Tibial nerve (tissue), 4 donors: ENCODE measurements around the gene ENOX1. TPM values are rescaled to one million over a fixed set of nuclear protein-coding genes. Genes with fewer than 3 reads are reported as not detected.

ENCODE experiments used
- DNase-seq, 2 donors: peaks; one replicate each; pipeline ENCODE4 v3.0.0-alpha.2; 2019; ENCODE audit warnings: low spot score in 2 of 2
- H3K27ac ChIP-seq, 4 donors: fragments of 200-600 bp; sonication (generic) in 3 of 4; one replicate each; pipeline ENCODE4 v1.5.1; 2017 to 2019; ENCODE audit warnings: mild to moderate bottlenecking in 1 of 4
- H3K27me3 ChIP-seq, 2 donors: fragments of 200-600 bp; sonication (generic) in 1 of 2; one replicate each; pipeline versions ENCODE4 v1.5.1 to v1.6.0; 2017 to 2019
- H3K36me3 ChIP-seq, 3 donors: fragments of 200-600 bp; sonication (generic); one replicate each; pipeline ENCODE4 v1.5.1; 2018 to 2019
- H3K4me1 ChIP-seq, 4 donors: fragments of 200-600 bp; sonication (generic) in 3 of 4; one replicate each; pipeline ENCODE4 v1.5.1; 2017 to 2019
- H3K4me3 ChIP-seq, 4 donors: fragments of 200-600 bp; sonication (generic) in 3 of 4; one replicate each; pipeline ENCODE4 v1.5.1; 2017 to 2019; ENCODE audit warnings: mild to moderate bottlenecking in 1 of 4, moderate library complexity in 1 of 4
- H3K9me3 ChIP-seq, 4 donors: fragments of 200-600 bp; sonication (generic) in 3 of 4; one replicate each; pipeline ENCODE4 v1.5.1; 2017 to 2019
- EP300 ChIP-seq, 2 donors: sonication (generic); formaldehyde crosslinking; IDR thresholded peaks; one replicate each; pipeline ENCODE4 v1.6.1; 2017; ENCODE audit warnings: antibody characterized with exemption in 2 of 2, mild to moderate bottlenecking in 1 of 2
- POLR2A ChIP-seq, 2 donors: fragments of 450-650 bp; IDR thresholded peaks; one replicate each; pipeline ENCODE4 v1.6.1; 2017; ENCODE audit warnings: antibody characterized with exemption in 2 of 2, mild to moderate bottlenecking in 2 of 2, moderate library complexity in 2 of 2
- WGBS, 2 donors: methylation state at CpG; one replicate each; pipeline ENCODE4 v1.1.5; 2018; 5-methylcytosine and 5-hydroxymethylcytosine counted together
- total RNA-seq, 4 donors: library from RNA; depleted of rRNA; stranded (reverse); fragments of >200 nt; gene quantifications; one replicate each; pipeline ENCODE4 v1.1.0, GENCODE V29; 2016
- TF ChIP-seq, protein P1 (sequence below), 5 experiments: fragments of 200-600 bp in 3 of 5; fragments of 450-650 bp in 2 of 5; sonication (generic) in 3 of 5; IDR thresholded peaks; one replicate each; pipeline ENCODE4 v1.5.1; 2016 to 2019; ENCODE audit warnings: antibody characterized with exemption in 5 of 5, mild to moderate bottlenecking in 3 of 5, moderate library complexity in 2 of 5

ENOX1 gene
- total RNA-seq, 4 donors from 2014 or later, result 2.6 to 8.2 (median 4.6) TPM

DNA sequence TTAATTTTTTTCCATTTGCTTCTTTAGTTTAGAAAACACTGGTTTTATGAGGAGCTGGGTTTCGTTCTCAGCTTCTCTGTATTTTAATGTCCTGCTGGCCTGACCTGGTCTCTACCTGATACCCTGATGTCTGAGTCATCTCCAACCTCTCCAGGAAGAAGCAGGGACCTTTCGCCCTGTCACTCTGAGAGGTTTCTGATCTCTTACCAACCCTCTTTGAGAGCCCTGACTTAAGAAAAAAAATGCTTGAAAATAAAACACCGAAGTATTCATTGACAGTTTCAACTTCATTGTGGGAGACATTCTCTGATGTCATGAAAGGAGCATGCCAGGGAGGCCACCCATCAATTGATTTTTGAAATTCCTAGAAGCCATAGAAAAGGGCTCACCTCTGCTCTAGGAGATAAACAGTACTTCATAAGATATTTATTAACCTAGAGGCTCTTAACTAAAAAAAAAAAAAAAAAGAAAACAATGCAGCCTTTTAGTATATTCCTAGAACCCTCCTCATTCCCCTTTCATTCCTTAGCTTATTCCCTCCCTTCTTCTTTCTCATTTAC is 234.8 kb downstream of the ENOX1 start:
- WGBS, 2 donors, result 76% methylated on average over 3 of the region's 3 CpGs
- H3K9me3 ChIP-seq, result no peaks in the 10 kb centered on the region
- H3K4me3 ChIP-seq, result no peak overlapping the region
- DNase-seq, result no peak
- H3K36me3 ChIP-seq, result no peaks in the 10 kb centered on the region
- H3K4me1 ChIP-seq, result peaks cover 0 to 2% (median 0%) of the 10 kb centered on the region in 4 donors
- H3K27ac ChIP-seq, result no peak overlapping the region
- no peaks in the 10 kb centered on the region for H3K27me3 ChIP-seq
- TF ChIP-seq POLR2A (IDR thresholded peaks at IDR 0.05), result no peak
- TF ChIP-seq, protein P1, sequence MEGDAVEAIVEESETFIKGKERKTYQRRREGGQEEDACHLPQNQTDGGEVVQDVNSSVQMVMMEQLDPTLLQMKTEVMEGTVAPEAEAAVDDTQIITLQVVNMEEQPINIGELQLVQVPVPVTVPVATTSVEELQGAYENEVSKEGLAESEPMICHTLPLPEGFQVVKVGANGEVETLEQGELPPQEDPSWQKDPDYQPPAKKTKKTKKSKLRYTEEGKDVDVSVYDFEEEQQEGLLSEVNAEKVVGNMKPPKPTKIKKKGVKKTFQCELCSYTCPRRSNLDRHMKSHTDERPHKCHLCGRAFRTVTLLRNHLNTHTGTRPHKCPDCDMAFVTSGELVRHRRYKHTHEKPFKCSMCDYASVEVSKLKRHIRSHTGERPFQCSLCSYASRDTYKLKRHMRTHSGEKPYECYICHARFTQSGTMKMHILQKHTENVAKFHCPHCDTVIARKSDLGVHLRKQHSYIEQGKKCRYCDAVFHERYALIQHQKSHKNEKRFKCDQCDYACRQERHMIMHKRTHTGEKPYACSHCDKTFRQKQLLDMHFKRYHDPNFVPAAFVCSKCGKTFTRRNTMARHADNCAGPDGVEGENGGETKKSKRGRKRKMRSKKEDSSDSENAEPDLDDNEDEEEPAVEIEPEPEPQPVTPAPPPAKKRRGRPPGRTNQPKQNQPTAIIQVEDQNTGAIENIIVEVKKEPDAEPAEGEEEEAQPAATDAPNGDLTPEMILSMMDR (IDR thresholded peaks at IDR 0.05), result no peak

DNA sequence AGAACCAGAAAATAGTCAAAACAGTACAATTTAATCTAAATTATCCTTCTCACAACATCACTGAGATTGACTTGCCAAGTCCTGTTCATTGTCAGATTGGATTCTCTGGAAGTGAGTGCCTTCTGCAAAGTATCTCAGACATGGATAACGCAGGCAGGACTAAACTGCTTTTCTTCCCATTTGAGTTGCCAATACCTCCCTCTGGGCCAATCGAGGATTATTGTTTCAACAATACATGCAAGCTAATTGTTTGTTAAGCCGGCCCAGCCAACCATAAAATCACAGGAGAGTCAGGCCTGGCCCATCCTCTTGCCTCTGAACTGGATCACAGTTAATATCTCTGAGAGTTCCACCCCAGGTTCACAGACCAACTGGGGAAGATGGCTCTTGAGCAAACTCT is 240.0 kb downstream of the ENOX1 start:
- DNase-seq, result no peak
- H3K4me3 ChIP-seq, result no peak overlapping the region
- no peak for TF ChIP-seq EP300 (IDR thresholded peaks at IDR 0.05)
- TF ChIP-seq, protein P1 (IDR thresholded peaks at IDR 0.05), result no peak
- no peak for TF ChIP-seq POLR2A (IDR thresholded peaks at IDR 0.05)
- H3K4me1 ChIP-seq, result peaks cover 0 to 33% (median 16%) of the 10 kb centered on the region in 4 donors
- no peaks in the 10 kb centered on the region for H3K9me3 ChIP-seq
- 55 to 57% methylated on average over 3 of the region's 3 CpGs for WGBS, 2 donors
- H3K27me3 ChIP-seq, result no peaks in the 10 kb centered on the region
- H3K27ac ChIP-seq, result no peak overlapping the region
- no peaks in the 10 kb centered on the region for H3K36me3 ChIP-seq

GRCh38 chr13:43546251-43546650 is 240.5 kb downstream of the ENOX1 start:
- DNase-seq, result no peak
- WGBS, 2 donors, result 36 to 37% methylated on average over 3 of the region's 3 CpGs
- H3K27ac ChIP-seq, result peak overlapping the region in 1 of 4 donors; percentile 23
- peaks cover 0 to 33% (median 16%) of the 10 kb centered on the region in 4 donors for H3K4me1 ChIP-seq
- H3K36me3 ChIP-seq, result no peaks in the 10 kb centered on the region
- no peaks in the 10 kb centered on the region for H3K9me3 ChIP-seq
- H3K27me3 ChIP-seq, result no peaks in the 10 kb centered on the region
- TF ChIP-seq, protein P1 (IDR thresholded peaks at IDR 0.05), result no peak
- TF ChIP-seq EP300 (IDR thresholded peaks at IDR 0.05), result no peak
- no peak for TF ChIP-seq POLR2A (IDR thresholded peaks at IDR 0.05)
- H3K4me3 ChIP-seq, result no peak overlapping the region

DNA sequence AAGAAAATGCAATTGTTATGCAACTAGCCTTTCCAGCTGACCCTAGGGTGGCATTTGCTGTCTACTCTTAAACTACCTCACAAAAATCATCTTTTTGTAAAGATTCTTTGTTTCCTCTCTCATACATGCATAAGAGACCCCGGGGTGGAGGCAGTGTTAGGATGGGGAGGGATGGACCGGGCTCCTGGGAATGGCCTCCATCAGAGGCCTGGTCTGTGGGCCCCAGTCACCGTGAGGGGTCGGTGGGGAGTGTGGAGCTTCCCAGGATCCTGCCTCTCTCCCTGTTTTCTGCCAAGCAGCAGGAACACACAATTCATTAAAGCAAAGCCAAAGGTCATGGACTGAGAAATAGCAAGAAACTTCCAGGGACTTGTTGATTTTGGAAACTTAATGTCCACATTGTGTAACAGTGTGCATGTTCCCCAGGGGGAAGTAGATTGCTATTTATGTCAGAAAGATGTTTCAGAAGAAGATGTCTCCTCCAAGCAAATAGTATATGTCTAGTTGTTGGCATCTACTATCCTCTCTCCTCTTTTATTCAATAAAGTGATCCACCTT is 241.4 kb downstream of the ENOX1 start:
- Histone ChIP-seq H3K4me1 (peaks cover 0 to 33% (median 16%) of the 10 kb centered on the region in 4 donors), H3K27me3 (no peaks in the 10 kb centered on the region), H3K4me3 (no peak overlapping the region), H3K36me3 (no peaks in the 10 kb centered on the region), H3K27ac (peak overlapping the region in 2 of 4 donors; percentile 2 to 36), H3K9me3 (no peaks in the 10 kb centered on the region)
- TF ChIP-seq EP300 (IDR thresholded peaks at IDR 0.05), result peak in 1 of 2 donors; percentile 85
- no peak for TF ChIP-seq POLR2A (IDR thresholded peaks at IDR 0.05)
- TF ChIP-seq, protein P1 (IDR thresholded peaks at IDR 0.05), result no peak
- WGBS, 2 donors, result 29 to 48% methylated on average over 4 of the region's 4 CpGs
- peak in 1 of 2 donors; percentile 28 for DNase-seq

- Histone ChIP-seq H3K27ac (peak overlapping the region in 2 of 4 donors; percentile 30 to 36), H3K4me1 (peaks cover 0 to 33% (median 16%) of the 10 kb centered on the region in 4 donors), H3K4me3 (no peak overlapping the region), H3K27me3 (no peaks in the 10 kb centered on the region), H3K36me3 (no peaks in the 10 kb centered on the region), H3K9me3 (no peaks in the 10 kb centered on the region)
- TF ChIP-seq, protein P1 (IDR thresholded peaks at IDR 0.05), result no peak
- TF ChIP-seq EP300 (IDR thresholded peaks at IDR 0.05) (no peak), POLR2A (IDR thresholded peaks at IDR 0.05) (no peak)
- no peak for DNase-seq
- WGBS, 2 donors, result 73 to 78% methylated on average over 5 of the region's 5 CpGs
Measured at GRCh38 chr13:43544631-43545030, 242.1 kb downstream of the ENOX1 start.
